Type B pancreatic cell (in vitro differentiated cells): Measurements from ENCODE around the gene PRPF38B. TPM values are rescaled to one million over a fixed set of nuclear protein-coding genes. Genes with fewer than 3 reads are reported as not detected.
"Not testable (repeated sequence)": the region's sequence is repeated elsewhere in the genome, so short reads cannot be mapped to it uniquely, and the experiment has no call there.

ENCODE experiments used
- DNase-seq: peaks from one replicate; pipeline ENCODE4 v3.0.0; 2021; ENCODE audit warnings: mixed read lengths; ENCODE audit not compliant: unreplicated experiment; ENCODE audit errors: extremely low spot score
- H3K27ac Mint-ChIP-seq: 2 replicates; pipeline ENCODE4 v1.8.0; 2021; ENCODE audit warnings: mild to moderate bottlenecking, mixed read lengths
- H3K27me3 Mint-ChIP-seq: 2 replicates; pipeline ENCODE4 v1.8.0; 2021; ENCODE audit warnings: mixed read lengths
- H3K36me3 Mint-ChIP-seq: 2 replicates; pipeline ENCODE4 v1.8.0; 2021; ENCODE audit warnings: mixed read lengths
- H3K4me1 Mint-ChIP-seq: one replicate; pipeline ENCODE4 v1.8.0; 2021; ENCODE audit warnings: mixed read lengths; ENCODE audit not compliant: unreplicated experiment
- H3K4me3 Mint-ChIP-seq: 2 replicates; pipeline ENCODE4 v1.8.0; 2021; ENCODE audit warnings: mild to moderate bottlenecking, mixed read lengths
- H3K9me3 Mint-ChIP-seq: 2 replicates; pipeline ENCODE4 v1.8.0; 2021; ENCODE audit warnings: mixed read lengths
- total RNA-seq: library from RNA; stranded (reverse); gene quantifications from 2 replicates; pipeline ENCODE4 v1.2.1, GENCODE V29; 2021; ENCODE audit warnings: low replicate concordance
- TF ChIP-seq, protein P1 (sequence below): fragments of 200-600 bp; sonication (generic); conservative IDR thresholded peaks from 2 replicates; pipeline ENCODE4 v1.5.0; 2021; ENCODE audit warnings: antibody characterized with exemption, mild to moderate bottlenecking

PRPF38B gene
- total RNA-seq, 1 donor from 2014 or later = 45.6 TPM

DNA sequence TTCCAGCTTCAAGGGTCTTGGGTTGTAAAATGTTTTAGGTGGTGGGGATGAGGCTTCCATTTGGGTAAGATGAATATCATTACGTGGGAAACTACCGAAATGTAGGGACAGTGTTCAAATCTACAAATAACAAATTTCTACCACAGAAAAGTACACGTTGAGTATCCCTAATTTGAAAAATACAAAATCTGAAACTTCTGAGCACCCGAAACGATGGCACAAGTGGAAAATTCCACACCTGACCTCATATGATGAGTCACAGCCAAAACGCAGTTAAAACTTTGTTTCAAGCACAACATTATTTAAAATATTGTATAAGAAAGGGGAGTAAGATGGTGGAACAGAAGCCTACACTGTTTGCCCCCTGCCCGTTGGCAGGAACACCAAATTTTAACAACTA, 22.4 kb upstream of the PRPF38B start:
- no peaks in the 10 kb centered on the region for H3K4me1 Mint-ChIP-seq
- H3K9me3 Mint-ChIP-seq = peaks cover 3% of the 10 kb centered on the region
- no peak overlapping the region for H3K27ac Mint-ChIP-seq
- H3K36me3 Mint-ChIP-seq = no peaks in the 10 kb centered on the region
- DNase-seq = no peak
- TF ChIP-seq, protein P1, sequence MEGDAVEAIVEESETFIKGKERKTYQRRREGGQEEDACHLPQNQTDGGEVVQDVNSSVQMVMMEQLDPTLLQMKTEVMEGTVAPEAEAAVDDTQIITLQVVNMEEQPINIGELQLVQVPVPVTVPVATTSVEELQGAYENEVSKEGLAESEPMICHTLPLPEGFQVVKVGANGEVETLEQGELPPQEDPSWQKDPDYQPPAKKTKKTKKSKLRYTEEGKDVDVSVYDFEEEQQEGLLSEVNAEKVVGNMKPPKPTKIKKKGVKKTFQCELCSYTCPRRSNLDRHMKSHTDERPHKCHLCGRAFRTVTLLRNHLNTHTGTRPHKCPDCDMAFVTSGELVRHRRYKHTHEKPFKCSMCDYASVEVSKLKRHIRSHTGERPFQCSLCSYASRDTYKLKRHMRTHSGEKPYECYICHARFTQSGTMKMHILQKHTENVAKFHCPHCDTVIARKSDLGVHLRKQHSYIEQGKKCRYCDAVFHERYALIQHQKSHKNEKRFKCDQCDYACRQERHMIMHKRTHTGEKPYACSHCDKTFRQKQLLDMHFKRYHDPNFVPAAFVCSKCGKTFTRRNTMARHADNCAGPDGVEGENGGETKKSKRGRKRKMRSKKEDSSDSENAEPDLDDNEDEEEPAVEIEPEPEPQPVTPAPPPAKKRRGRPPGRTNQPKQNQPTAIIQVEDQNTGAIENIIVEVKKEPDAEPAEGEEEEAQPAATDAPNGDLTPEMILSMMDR = no peak
- no peak overlapping the region for H3K4me3 Mint-ChIP-seq
- H3K27me3 Mint-ChIP-seq = no peaks in the 10 kb centered on the region

- TF ChIP-seq, protein P1 = no peak
- DNase-seq = no peak
- no peaks in the 10 kb centered on the region for H3K4me1 Mint-ChIP-seq
- H3K9me3 Mint-ChIP-seq = peaks cover 5% of the 10 kb centered on the region
- no peak overlapping the region for H3K4me3 Mint-ChIP-seq
- no peaks in the 10 kb centered on the region for H3K27me3 Mint-ChIP-seq
- no peaks in the 10 kb centered on the region for H3K36me3 Mint-ChIP-seq
- no peak overlapping the region for H3K27ac Mint-ChIP-seq
Measured at GRCh38 chr1:108670131-108670773, 21.9 kb upstream of the PRPF38B start.

DNA sequence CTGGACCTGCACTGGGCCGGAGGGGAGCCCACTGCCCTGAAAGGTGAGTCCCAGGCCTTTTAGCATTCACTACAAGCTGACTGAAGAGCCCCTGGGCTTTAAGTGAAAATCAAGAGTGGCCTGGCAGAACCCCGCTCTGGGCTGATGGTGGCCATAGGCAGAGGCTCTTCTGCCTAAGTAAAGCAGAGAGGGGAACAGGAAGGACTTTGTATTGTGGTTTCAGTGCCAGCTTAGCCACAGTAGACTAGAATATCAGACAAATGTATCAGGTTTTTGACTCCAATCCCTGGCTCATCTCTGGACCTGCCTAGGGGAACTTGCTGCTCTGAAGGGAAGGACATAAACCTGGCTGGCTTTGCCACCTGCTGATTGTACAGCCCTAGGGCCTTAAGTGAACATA, 21.0 kb upstream of the PRPF38B start:
- H3K4me1 Mint-ChIP-seq = no peaks in the 10 kb centered on the region
- TF ChIP-seq, protein P1 = no peak
- no peaks in the 10 kb centered on the region for H3K27me3 Mint-ChIP-seq
- no peak for DNase-seq
- H3K36me3 Mint-ChIP-seq = no peaks in the 10 kb centered on the region
- H3K9me3 Mint-ChIP-seq = peaks cover 5% of the 10 kb centered on the region
- H3K27ac Mint-ChIP-seq = no peak overlapping the region
- no peak overlapping the region for H3K4me3 Mint-ChIP-seq

GRCh38 chr1:108678706-108679105, 13.4 kb upstream of the PRPF38B start:
- DNase-seq = no peak
- no peaks in the 10 kb centered on the region for H3K36me3 Mint-ChIP-seq
- peaks cover 9% of the 10 kb centered on the region for H3K9me3 Mint-ChIP-seq
- TF ChIP-seq, protein P1 = no peak
- no peak overlapping the region for H3K4me3 Mint-ChIP-seq
- no peaks in the 10 kb centered on the region for H3K27me3 Mint-ChIP-seq
- H3K27ac Mint-ChIP-seq = no peak overlapping the region
- peaks cover 5% of the 10 kb centered on the region for H3K4me1 Mint-ChIP-seq

GRCh38 chr1:108679586-108680213, 12.4 kb upstream of the PRPF38B start:
- DNase-seq = no peak
- H3K9me3 Mint-ChIP-seq = peaks cover 6% of the 10 kb centered on the region
- H3K4me3 Mint-ChIP-seq = no peak overlapping the region
- H3K27ac Mint-ChIP-seq = no peak overlapping the region
- no peaks in the 10 kb centered on the region for H3K36me3 Mint-ChIP-seq
- H3K4me1 Mint-ChIP-seq = peaks cover 5% of the 10 kb centered on the region
- H3K27me3 Mint-ChIP-seq = no peaks in the 10 kb centered on the region
- TF ChIP-seq, protein P1 = no peak

DNA sequence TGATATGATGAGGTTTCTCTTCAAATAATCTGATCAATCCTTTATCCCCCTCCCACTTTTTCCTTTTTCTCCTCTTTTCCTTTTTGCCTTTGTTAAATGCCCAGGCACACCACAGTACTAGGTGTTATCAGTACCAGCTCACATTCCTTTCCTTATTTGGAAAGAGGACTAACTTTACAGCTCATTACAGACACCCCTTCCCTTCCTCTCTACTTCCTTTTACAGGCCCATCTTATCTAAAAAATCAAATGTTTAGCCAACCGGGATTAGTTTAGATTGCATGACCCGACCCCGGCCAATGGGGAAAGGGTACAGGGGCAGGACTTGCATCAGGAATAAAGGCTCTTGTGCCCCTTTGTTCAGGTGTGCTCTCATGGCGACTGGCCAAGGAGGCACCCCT, 10.4 kb upstream of the PRPF38B start:
- H3K27me3 Mint-ChIP-seq, H3K36me3 Mint-ChIP-seq, DNase-seq, H3K4me1 Mint-ChIP-seq, H3K9me3 Mint-ChIP-seq, H3K4me3 Mint-ChIP-seq: not testable (repeated sequence)
- H3K27ac Mint-ChIP-seq = peak overlapping the region; percentile 24
